HG02623 (cell line): ENCODE measurements around the gene SORCS2.

ENCODE experiments used
- ATAC-seq: cut with Tn5 transposase; IDR thresholded peaks from one replicate; pipeline ENCODE4 v1.9.1; 2021; ENCODE audit warnings: moderate library complexity; ENCODE audit not compliant: unreplicated experiment

The SORCS2 gene

DNA sequence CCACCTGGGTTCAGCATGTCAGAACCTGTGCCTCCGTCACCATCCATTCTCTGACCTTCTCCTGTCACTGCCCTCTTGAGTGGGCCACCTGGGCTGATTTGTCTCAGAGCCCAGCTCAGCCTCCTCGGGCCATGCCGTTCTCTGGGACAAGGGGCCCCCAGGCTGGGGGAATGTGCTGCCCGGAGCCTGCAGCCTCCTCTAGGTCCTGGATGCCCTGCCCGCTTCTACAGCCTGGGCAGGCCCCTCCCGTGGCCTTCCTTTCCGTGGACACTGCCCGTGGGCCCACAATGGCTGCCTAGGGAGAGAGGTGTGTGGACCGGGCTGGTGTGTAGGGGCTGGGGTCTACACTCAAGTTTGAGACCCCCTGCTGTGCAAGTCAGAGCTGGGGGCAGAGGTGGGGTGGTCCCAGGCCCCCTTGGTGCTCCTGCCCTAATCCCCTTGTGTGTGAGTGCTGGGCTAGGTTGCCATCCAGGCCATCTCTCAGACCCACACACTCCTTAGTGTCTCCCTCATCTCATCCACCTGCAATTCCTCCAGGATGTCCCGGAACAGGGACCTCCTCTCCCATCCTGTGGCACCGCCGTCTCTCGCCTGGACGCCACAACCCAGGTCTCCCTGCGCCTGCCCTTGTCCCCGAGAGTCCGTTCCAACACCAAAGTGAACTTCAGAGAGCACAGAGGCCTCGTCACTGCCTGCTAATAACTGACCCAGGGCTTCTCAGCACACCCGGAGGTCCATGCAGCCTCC is 230.0 kb downstream of the SORCS2 start:
- no peak for ATAC-seq

DNA sequence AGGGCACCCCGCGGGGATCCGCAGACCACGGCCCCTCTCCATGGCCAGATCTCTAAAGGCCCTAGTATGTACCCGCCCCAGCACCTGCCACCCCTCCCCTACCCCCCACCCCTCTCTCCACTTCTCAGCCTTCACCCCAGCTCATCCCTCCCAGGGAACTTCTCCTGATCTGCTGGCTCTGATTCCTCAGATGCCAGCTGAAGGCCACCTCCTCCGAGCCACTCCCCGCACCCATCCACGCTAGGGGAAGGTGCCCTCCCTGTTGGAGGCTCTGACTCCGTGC is 230.5 kb downstream of the SORCS2 start:
- no peak for ATAC-seq

DNA sequence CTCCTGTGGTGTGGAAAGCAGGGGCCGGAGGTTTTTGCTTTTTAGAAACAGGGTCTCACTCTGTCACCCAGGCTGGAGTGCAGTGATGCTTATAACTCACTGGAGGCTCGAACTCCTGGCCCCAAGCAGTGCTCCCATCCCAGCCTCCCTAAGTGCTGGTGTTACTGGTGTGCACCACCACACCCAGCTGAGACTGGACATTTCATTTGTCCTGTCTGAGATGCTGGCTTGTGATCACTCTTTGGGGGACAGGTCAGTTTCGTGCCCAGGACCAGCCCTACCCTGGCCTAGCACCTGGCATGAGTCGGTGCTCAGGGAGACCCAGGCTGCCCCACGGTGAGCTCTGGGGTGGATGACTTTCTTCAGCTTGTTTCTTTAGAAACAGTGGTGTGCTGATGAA is 231.1 kb downstream of the SORCS2 start:
- ATAC-seq = no peak

- no peak for ATAC-seq
Observed at GRCh38 chr4:7423801-7424552, 231.6 kb downstream of the SORCS2 start.

DNA sequence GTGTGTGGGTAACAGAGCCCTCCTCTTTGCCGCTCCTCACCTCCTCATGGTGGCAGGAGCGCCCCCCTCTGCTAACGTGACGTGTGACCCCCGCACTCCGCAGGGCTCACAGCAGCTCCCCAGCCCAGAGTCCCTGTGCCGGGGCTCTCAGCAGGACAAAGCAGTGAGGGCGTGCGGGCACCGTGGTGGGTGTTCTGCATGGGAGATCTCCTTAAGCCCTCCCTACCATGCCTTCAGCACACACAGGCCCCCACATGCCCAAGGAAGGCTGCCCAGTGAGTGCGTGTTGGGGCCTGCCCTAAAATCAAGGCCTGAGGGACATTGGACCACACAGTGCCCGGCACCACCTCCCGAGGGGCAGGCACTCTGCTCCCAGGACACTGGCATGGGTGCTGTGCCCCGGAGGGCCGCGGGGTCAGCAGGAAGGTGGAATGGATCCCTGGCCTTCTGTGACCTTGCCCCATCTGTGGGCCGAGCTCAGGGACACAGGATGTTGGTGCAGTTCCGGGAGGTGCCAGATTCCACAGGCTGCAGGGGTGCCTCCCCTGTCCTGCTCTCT is 232.3 kb downstream of the SORCS2 start:
- no peak for ATAC-seq

DNA sequence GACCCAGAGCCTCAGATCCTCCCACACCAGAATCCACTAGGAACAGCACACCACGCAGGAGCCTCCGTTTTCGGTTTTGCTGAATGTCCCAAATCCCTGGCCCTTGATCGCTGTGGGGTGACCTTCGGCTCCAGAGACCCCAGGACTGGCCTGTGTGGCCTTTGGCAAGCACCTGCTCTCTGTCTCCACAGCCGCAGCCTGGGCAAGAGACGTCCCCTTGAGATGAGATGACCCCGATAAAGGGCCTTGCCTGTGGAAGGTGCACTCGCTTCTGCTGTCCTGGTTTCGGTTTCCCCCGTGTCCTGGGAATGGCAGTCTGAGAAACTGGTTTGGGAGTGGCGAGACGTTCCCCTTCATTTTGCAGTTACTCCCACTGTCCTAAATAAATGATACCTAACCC is 232.8 kb downstream of the SORCS2 start:
- ATAC-seq = no peak

DNA sequence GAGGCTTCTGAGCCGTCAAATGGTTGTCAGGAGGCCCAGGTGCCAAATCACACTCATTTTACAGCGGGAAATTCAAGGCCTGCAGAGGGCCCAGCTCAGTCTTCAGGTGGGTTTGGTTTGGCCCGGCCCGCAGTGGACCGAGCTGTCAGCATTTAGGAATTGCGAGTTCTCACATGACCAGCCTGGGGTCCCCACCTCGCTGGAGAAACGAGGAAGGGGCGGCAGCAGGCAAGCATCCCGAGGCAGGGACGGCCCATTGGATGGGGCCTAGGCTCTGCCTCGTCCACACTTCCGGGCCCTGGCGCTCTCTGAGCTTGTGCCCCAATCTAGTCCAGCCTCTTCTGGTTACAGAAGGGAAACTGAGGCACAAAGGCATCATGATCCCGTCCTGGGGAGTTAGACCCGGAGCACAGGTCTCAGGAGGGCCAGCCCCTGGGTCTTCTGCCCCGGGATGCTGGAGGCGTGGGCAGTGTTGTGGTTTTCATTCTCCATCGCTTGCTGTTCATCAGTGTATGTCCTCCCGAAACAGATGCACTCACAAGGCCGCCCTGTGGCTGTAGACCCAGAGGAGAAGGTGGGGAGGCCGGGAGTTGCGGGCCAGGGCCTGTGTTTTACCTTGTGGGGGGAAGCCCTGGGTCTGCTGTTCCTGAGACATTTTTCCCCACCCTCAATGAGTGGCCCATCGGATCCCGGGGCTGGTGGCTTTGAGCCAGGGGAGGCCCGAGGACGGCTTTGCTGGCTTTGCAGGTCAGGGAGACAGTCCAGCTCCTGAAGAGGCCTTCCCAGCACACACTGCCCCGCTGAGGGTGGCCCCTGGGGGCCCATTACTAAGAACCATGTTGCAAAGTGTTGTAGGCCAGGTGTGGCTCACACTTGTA is 233.5 kb downstream of the SORCS2 start:
- ATAC-seq = no peak

DNA sequence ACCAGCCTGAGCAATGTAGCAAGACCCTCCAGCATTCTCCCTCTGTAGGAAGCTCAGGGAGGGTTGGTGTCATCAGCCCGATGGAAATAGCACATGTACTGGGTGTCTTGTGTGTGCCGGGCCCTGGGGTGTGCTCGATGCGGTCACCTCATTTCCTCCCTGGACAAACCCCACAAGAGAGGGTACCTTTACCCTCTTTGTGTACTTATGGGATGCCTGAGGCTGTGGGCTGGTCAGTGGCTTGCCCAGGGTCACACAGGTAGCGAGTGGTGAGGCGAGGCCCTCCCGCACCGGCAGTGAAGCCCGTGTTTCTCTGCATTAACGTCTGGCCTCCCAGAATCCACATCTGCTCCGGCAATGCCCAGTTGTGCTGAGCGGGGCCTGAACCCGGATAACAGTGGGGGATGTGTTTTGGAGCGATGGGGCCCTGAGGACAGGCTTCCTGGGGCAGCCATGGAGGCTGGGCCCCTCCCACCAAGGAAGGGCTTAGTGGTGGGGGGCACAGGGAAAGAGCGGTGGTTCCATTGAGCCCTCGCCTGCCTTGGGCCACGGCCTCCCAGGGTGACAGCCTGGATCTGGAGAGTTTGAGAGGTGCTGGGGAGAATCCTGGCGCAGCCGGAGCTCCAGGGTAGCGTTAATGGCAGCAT is 234.3 kb downstream of the SORCS2 start:
- no peak for ATAC-seq

GRCh38 chr4:7427361-7427760 is 235.0 kb downstream of the SORCS2 start:
- no peak for ATAC-seq

DNA sequence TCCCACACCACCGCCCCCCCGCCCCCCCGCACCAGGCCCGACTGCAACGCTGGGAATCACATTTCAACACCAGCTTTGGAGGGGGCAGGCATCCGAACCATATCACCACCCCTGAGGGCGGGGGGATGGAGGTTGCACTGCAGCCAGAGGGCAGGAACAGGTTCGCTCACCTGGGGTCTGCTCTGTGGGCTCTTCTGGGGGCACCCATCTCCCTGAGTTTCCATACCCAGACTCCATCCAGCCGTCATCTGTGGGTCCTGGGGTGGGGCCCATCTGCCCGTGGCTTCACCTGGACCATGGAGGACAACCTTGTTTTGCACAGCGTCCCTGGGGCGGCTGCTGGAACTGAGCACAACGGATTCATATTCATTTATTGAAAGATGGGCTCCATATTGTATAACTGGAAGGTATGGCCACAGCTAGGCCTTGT is 235.5 kb downstream of the SORCS2 start:
- ATAC-seq = no peak

DNA sequence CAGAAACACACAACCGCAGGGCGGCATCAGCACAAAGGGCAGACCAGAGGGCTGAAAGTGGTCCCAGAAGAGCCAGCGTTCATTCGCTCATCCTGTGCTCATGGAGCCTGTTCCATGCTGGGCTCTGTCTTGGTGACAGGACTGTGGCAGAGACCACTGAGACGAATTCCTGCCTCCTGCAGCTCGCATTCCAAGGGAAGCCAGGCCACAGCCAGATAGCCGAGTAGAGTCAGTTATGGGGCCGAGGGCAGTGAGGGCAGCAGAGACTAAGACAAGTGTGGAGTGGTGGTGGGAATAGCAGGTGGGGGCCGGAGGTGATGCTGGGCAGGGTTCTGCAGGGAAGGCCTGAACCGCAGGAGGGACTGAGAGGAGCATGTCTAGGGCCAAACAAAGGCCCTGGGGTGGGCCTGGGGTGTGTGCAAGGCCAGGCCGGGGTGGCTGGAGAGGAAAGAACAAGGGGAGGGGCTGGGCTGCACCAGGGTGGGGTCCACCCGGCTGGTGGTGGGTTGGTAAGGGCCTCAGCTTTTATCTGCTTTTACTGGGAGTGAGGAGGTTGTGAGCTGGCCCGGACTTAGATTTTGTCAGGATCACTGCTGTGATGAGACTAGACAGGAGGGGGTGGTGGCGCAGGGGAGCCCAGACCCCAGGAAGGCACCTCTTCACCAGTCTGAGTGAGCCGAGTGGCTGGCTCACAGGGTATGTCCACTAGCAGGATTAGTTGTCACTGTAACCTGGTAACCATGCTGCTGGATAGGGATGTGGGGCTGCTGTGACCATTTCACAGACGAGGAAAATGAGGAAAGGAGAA is 236.1 kb downstream of the SORCS2 start:
- no peak for ATAC-seq

DNA sequence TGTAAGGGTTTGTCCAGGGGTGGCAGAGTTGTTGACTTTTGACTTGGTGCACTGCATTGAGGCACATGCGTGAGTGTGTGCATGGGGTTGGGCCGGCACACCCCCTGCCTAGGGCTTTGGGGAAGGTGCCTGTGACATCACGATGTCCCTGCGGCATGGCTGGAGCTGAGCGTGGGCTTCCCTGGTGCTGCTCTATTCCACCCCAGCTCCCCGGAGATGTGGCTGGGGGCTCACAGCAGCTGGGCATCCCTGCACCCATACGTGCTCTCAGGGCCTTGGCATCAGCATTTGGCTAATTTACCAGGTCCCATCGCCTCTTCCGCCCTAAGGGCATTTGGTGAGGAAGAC is 236.7 kb downstream of the SORCS2 start:
- no peak for ATAC-seq

DNA sequence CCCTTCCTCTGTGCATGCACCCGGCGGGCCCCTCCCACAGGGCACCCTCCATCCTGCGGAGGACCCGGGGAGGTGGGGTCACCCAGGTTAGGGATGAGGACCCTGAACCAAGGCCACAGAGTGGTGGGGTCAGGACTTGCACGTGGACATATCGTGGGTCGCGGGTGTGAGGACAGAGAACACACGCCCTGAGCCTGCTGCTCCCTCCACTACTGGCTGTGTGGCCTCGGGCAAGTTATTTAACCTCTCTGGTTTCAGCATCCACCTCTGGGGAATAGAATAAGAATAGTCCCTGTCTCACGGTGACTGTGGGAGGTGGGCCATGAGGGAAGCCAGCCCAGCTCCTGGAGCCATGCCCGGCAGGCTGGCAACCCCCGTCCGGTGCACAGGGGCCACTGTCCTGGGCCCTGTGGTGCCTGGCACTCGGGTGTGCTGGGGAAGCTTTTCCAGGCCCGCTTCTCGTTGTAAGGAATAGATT is 237.3 kb downstream of the SORCS2 start:
- ATAC-seq = no peak

DNA sequence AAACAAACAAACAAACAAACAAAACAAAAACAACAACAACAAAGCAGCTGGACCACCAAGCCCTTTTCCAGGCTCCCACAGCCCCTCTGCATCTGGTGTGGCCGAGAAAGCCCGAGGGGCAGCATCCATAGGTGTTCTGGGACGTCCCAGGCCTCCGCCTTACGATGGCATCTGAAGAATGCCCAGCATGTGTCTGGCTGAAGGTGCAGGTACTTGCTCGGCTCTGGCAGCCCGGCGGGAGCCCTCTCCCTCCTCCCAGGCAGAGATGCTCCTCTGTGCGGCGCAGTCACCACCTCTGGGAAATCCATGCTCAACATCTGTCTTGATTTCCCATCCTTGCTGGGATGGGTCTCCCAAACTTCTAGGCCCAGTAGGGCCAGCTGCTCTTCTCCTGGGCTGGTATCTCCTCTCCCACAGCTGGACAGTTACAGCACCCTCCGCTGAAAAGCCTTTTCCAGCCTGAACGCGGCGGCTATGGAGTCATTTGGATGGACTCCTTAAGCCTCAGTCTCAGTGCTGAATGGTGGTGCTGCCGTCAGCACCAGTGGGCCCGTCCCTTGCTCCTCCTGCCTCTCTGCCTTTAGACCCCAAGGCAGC is 238.1 kb downstream of the SORCS2 start:
- no peak for ATAC-seq

- ATAC-seq = no peak
Observed at GRCh38 chr4:7430965-7431695, 238.8 kb downstream of the SORCS2 start.

- ATAC-seq = no peak
Observed at GRCh38 chr4:7431696-7432530, 239.6 kb downstream of the SORCS2 start.

DNA sequence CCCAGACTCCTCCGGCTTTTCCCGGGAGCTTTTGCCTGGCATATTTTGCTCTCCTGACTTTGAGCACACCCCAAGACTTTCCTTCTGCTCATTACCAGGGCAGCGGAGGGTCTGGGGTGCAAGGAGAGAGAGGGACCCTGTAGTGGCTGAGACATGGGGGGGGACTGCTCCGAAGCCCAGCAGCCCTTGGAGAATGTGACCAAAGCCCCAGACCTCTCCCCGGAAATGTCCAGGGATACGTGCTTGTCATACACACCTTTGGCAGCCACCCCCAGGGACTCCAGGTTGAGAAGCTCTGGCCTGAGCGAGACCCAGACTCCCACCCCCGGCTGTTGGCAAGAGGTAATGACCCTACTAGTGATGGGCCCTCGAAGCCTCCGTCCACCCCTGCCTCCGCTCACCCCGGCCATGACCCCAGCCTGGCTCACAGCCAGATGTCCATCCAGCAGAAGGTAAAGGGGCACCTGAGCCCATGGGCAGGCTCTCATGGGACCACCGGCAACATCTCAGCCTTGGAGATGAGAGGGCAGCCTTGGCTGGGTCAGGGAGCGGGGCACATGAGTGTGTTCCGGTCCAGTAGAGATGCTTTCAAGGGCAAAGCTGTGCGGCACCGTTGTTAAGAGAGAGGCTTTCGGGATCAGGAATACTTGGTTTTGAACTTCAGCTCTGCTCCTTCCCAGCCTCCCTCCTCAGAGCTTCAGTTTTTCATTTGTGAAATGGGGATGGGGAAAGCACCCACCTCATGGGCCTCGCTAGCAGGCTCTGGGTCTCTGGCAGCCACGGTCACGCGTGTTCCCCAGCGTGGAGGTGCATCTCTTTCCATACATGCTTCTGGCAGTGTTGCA is 240.4 kb downstream of the SORCS2 start:
- no peak for ATAC-seq
